Sciatic nerve (tissue), 2 donors: ENCODE results near the gene KCNH4. TPM values are rescaled to one million over a fixed set of nuclear protein-coding genes. Genes with fewer than 3 reads are reported as not detected.

Source experiments
- ATAC-seq: fragments of 200-7000 bp; cut with Tn5 transposase; one replicate; pipeline ENCODE4 v1.9.1; 2020; ENCODE audit warnings: mild to moderate bottlenecking, moderate library complexity
- DNase-seq: peaks from one replicate; pipeline ENCODE4 v3.0.0-alpha.2; 2020; ENCODE audit warnings: low spot score
- intact Hi-C: fragments of 100-400 bp; cut with DNase I; formaldehyde crosslinking; loops from one replicate; pipeline ENCODE4 v1.14.2; 2022
- total RNA-seq: library from RNA; stranded (reverse); fragmentation: NEBNext Ultra II Directional; extraction: Animal tissue kit (Norgen Biotek cat#: 25700); gene quantifications from one replicate; pipeline ENCODE4 v1.2.1, GENCODE V29; 2021
- donor health status: DM: no; HTN: no; CAD: no.
- donor health status: DM: no; HTN: no; CAD: no.

Gene KCNH4
- total RNA-seq, 1 donor from 2014 or later, result 0.36 TPM

DNA sequence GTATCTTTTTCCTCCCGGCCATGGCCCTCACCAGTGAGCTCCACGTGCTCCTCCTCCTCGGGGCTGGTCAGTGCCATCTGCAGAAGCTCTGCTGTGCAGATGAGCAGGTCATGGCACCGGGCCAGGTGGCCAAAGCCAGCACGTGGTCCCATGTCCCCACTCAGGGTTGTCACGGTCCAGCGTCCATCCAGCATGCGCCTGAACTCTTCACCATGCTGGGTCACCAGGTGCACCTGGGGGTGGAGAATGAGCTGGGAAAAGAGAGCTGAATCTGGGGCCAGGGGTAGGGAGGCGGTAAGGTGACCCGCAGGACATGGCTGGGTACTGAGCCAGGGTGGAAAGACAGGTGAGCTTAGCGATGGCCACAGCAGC, 69.7 kb downstream of the KCNH4 start:
- ATAC-seq (no peak), DNase-seq (no peak)
- intact Hi-C loops, result loop anchor here (5.0 kb wide), 2 partner anchors 44 to 84 kb away; no protein-coding TSS in a partner anchor

DNA sequence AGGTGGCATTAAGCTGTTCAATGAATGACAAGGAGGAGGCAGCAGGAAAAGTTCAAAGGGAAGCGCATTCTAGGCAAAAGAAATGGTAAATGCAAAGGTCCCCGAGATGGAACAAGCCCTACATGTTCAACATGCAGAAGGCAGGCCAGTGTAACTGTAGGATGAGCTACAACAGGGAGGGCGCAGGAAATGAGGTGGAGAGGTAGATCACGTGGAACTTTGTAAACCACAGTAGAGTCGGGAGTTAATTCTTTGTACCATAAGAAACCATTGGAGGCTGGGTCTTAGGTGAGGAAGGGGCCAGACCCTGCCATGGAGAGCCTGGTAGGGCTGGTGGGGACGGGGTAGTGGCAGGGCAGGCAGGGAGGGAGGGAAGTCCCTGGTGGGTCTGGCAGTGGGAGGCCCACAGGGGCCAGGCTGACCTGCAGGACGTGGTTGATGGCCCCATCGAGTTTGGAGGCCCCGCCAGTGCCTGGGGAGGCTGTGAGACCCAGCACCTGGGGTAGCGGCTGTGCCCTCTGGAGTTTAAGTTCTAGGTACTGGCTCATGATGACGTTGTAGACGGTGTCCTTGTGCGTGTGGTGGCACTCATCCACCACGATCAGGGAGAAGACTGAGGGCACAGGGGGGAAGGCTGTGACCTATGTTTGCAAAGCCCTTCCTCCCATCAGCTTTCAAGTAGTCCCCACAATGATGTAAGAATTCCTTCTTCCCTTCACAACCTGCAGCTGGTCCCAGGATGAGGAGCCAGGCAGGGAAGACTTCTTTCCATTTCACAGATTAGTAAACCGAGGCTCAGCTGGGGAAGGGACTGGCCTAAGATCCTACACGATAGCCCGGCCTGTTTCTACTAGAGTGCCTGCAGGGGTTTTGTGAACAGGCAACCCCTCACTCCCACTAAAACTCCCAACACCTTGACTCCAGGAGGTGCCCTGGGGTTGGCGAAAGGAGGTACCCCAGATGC, 70.4 kb downstream of the KCNH4 start:
- ATAC-seq (no peak), DNase-seq (no peak)
- intact Hi-C loops, result loop anchor here (5.0 kb wide), 2 partner anchors 43 to 83 kb away; no protein-coding TSS in a partner anchor

DNA sequence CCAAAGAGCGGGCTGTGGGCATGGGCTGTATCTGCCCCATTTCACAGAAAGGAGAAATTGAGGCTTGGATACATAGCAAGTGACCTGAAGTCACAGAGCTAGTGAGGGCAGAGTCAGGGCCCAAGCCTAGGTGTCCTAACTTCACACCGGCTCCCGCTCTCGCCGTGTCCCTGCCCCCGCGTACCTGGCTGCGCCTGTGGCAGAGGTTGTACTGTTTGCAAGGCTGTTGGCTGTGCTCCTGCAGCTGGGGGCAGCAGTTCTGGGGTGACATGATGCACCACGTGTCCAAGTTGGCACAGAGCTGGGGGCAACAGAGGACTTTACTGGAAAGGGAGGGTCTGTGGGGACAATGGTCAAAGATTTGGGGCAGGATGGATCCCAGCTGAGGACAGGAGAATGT, 71.9 kb downstream of the KCNH4 start:
- no peak for DNase-seq
- intact Hi-C loops, result no loop called here

DNA sequence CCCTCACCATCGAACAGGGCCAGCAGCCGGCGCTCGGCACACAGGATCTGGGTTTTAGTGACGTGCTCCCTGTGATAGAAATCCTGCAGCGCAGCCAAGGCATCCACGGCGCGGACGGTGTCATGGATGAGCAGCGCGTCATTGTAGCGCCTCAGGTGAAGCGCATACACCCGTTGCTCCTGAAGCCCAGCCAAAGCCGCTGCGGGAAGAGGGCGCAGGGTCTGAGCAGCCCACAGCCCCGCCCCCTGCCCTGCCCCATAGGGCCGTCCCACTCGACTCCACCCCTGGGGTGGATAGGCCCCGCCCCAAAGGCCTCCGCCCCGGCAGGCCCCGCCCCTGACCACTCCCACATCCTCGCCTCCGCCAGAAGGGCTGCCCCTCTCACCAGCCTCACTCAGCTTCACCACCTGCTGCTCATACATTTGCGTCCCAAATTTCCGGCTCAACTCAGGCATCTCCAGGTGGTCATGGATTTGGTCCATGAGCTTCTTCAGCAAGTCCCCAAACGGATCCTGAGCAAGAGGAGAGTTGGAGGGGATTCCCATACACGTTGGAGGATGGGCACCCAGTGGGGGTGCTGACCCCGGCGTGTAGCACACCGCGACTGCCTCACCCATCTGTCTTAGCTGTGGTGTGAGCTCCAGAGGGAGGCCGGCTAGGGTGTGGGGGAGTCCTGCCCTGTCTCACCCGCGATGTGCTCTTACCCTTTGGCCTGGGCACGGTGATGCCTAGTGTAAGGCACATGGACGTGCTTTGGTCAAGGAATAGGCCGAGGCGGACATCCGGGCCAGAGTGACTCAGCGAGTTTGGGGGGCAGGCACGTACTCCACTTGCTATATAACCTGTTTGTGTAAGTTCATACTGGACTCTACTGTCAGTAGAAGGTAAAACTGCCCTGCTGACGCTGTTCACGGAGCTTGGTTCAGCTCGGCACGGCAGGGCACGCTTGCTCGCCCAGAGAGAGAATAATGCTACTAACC, 73.1 kb downstream of the KCNH4 start:
- intact Hi-C loops, result no loop called here
- peak; percentile 88 for DNase-seq
- peak; percentile 78 for ATAC-seq

More for the DNA sequence above, 71.9 kb downstream of the KCNH4 start:
- no peak for ATAC-seq

DNA sequence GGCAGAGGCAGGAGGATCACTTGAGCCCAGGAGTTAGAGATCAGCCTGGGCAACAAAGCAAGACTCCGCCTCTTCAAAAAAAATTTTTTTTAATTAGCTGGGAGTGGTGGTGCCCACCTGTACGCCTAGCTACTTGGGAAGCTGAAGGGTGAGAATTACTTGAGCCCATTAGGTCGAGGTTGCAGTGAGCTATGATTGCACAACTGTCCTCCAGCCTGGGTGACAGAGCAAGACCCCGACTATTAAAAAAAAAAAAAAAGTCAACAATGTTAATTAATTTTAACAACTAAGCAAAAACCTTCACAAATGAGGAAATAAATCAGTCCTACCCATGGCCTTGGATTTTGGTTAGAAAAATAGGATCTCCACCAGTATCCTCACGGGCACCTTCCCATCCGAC, 73.8 kb downstream of the KCNH4 start:
- no peak for DNase-seq
- intact Hi-C loops, result no loop called here

More for the DNA sequence above, 73.8 kb downstream of the KCNH4 start:
- no peak for ATAC-seq

Other genes starting within 250 kb of the KCNH4 start
- gene CNP, start 214.3 kb downstream of the KCNH4 start, total RNA-seq, result 393 TPM
- gene DNAJC7, start 163.7 kb downstream of the KCNH4 start, total RNA-seq, result 95.0 TPM
- 18.9 TPM for gene NKIRAS2, start 161.1 kb downstream of the KCNH4 start, total RNA-seq
- gene C17orf113, start 130.5 kb downstream of the KCNH4 start, total RNA-seq, result 2.9 TPM
- gene ZNF385C, start 82.7 kb downstream of the KCNH4 start, total RNA-seq, result 3.0 TPM
- 24.8 TPM for gene DHX58, start 68.4 kb downstream of the KCNH4 start, total RNA-seq
- 58.0 TPM for gene KAT2A, start 59.8 kb downstream of the KCNH4 start, total RNA-seq
- gene HSPB9, start 58.3 kb downstream of the KCNH4 start, total RNA-seq, result not detected
- gene RAB5C, start 26.2 kb downstream of the KCNH4 start, total RNA-seq, result 96.1 TPM
- not detected for gene HCRT, start 4.3 kb upstream of the KCNH4 start, total RNA-seq
- 22.7 TPM for gene GHDC, start 13.4 kb upstream of the KCNH4 start, total RNA-seq
- 90.8 TPM for gene STAT5B, start 95.2 kb upstream of the KCNH4 start, total RNA-seq
- 55.6 TPM for gene STAT5A, start 107.4 kb upstream of the KCNH4 start, total RNA-seq
- gene STAT3, start 207.3 kb upstream of the KCNH4 start, total RNA-seq, result 284 TPM
- 608 TPM for gene CAVIN1, start 242.1 kb upstream of the KCNH4 start, total RNA-seq